ENCODE results near the gene RFNG.

RFNG gene

DNA sequence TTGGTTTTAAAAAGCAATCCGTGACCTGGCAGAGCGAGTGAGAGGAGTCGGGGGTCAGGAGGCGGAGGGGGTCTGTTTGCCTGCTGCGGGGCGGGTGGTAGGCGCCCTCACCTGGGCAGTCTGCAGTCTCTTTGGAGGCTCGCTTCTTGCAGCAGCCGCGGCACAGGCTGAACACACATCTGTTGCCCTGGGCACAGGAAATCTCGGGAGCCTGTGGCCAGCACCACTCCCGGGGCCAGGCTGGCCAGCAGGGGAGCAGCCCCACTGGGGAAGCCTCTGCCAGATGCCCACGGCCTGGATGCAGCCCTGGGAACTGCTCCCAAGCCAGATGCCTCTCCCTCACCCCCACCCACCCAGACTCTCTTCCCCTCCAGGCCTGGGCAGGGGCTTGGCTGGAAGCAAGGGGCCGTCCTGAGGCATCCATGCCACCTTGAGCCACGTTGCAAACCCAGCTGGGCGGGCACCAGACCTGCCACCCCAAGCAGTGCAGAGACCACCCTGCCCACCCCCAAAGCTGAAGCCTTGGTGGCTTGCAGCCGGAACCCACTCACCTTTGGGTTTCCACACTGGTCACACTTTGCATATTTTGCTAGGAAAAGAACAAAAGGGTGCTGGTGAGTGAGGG lies 6.7 kb upstream of the RFNG start:
- DNase-seq = no peak

DNA sequence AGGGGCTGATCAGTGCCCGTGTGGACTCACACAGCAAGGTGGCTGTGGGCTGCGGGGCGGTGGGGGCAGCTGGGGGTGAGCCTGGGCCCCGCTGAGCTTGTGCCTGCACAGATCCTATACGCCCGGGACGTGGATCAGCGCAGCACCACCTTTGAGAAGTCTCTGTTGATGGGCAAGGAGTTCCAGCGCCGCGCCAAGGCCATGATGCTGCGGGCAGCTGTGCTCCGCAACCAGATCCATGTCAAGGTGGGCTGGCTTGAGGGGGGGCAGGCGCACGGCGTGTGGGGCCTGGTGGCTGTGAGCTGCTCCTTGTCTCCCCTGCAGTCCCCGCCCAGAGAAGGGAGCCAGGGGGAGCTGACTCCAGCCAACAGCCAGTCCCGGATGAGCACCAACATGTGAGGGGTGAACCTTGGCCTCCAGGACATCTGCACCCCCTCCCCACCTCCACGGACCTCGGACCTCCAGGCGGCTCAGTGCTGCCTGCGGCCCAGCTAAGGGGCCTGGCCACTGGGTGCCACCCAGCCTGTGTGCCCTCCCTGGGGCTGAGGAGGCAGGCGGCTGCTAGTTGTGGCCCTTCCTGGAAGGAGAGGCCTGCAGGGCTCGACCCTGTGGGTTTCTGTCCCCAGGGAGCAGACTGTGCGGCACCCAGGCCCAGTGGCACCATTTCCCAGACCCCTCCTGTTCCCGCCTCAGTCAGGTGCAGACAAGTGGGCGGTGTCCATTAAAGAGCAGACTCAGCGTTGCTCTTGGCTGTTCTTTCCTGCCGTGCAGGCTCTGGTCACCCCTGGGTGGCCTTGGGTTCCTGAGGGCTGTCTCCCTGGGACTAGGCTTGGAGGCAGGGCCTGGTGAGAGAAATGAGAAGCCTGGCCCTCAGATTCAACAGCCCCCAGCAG lies 5.4 kb upstream of the RFNG start:
- DNase-seq = no peak

GRCh38 chr17:82055965-82056728 lies 4.5 kb upstream of the RFNG start:
- no peak for DNase-seq

- no peak for DNase-seq
Observed at GRCh38 chr17:82055023-82055964, 3.7 kb upstream of the RFNG start.

- no peak for DNase-seq
Observed at GRCh38 chr17:82054351-82055022, 2.9 kb upstream of the RFNG start.

DNA sequence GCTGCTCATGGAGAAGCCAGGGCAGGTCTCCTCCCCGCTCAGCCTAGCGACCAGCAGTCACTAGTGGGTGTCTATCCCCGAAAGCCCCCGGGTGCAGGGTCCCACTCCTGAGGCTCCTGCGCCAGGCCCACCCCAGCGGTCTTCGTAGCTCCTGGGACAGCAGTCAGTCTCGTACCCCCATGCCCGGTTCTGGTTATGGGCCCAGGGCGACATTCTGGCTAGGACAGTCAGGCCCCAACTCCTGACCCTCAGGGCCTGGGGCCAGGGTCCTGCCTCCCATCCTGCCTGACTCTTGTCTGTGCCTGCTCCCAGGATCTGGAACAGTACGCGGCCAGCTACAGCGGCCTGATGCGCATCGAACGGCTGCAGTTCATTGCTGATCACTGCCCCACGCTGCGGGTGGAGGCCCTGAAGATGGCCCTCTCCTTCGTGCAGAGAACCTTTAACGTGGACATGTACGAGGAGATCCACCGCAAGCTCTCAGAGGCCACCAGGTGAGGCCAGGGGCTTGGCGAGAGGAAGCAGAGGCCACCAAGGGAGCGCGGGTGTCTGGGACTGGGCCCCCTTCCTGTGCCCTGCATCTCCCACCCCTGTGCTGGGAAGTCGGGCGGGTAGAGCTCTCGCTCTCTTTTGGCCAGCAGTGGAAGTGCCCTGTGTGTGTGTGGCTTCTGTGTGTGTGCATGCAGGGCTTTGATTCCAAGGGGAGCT lies 2.1 kb upstream of the RFNG start:
- no peak for DNase-seq

- DNase-seq = no peak
Observed at GRCh38 chr17:82053130-82053529, 1.5 kb upstream of the RFNG start.

DNA sequence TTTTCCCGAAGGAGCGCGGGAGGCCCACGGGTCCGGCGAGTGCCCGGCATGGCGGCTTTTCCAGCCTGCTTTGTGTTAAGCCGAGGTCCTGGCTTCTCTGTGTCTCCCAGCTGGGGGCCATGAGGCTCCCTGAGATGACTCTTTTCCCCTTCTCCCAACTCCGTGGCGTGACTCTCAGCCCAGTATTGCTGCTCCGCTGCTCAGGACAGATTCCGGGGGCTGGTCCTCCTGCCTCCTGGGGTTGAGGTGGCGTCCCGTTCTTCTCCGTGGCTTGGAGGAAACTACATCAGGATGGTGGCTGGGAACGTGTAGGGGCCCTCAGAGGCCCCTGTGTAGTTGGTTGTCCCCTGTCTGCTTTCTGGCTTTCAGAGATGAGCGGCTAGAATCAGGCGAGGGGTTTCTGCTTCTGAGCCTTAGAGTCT lies 1.0 kb upstream of the RFNG start:
- no peak for DNase-seq

DNA sequence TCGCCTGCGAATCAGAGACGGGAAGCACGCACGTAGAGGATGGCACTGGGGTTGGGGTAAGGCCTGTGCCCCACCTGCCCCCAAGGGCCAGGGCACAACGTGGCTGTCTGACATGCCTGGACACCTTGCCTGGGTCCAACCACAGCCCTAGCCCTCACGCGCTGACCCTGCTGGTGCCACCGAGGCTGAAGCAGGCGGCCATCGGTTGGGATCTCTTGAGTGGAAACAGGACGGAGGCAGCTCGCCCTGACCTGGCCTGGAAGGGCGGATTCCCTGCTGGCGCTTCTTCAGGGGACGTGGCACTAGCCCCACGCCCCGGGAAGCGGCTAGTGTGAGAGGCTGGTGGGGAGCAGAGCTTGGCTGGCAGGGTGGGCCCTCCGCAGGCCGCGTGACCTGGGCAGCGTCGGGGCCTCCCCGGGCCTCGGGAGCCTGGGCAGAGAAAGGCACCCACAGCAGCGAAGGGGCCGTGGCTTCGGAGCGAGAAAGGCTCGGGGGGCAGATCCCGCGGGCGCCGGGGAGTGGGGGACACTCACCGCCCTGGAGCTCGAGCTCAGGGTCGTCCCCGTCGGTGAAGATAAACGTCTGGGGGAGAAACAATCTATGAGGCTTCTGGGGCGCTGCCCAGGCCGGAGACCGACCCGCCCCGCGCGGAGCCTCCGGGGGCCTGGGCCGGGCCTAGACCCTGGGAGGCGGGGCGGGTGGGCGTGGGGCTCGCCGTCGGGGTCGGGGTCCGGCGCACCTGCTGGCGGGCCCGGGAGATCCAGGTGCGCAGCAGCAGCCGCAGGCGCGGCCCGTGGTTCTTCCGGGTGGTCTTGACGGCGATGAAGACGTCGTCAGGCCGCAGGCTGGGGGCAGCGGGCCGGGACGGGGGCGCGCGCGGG lies 610 bp downstream of the RFNG start:
- DNase-seq = no peak

GRCh38 chr17:82050152-82050760 lies 1.4 kb downstream of the RFNG start:
- no peak for DNase-seq

- DNase-seq = no peak
Observed at GRCh38 chr17:82049521-82049971, 2.1 kb downstream of the RFNG start.

DNA sequence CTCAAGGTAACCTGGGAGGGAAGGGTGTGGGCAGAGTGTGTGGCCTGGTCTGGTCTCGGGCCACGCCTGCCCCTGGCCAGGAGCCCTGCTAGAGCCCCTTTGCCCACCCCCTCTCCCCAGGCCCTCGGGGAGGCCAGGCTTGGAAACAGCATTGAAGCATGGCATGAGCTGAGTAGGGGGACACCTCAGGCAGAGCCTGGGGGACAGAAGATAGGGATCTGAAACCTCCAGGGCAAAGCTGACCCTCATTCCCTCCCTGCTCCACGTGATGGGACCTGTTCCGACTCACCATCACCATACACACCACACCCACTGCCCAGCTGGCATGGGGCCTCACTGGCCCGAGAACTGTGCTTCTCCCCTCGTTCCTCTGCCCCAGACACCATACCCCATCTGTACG lies 2.5 kb downstream of the RFNG start:
- no peak for DNase-seq

GRCh38 chr17:82048571-82048971 lies 3.0 kb downstream of the RFNG start:
- DNase-seq = no peak

GRCh38 chr17:82047914-82048570 lies 3.6 kb downstream of the RFNG start:
- no peak for DNase-seq

DNA sequence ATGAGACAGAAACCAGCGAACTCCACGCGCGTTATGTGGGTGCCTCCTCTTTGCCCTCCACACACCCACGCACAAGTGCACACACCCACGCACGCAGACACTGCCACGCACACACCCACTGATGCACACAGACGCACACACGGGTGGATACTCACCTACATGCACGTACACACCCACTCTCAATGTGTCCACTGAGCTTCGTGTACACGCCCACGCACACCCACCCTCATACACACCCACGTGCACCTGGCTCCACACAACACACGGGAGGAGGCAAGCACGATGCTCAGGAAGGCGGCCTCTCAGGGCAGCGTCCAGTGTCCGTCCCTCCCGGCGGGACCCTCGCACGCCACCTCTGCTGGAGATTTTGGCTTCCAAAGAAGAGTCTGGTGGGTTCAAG lies 4.2 kb downstream of the RFNG start:
- no peak for DNase-seq

GRCh38 chr17:82046903-82047302 lies 4.7 kb downstream of the RFNG start:
- DNase-seq = no peak

DNA sequence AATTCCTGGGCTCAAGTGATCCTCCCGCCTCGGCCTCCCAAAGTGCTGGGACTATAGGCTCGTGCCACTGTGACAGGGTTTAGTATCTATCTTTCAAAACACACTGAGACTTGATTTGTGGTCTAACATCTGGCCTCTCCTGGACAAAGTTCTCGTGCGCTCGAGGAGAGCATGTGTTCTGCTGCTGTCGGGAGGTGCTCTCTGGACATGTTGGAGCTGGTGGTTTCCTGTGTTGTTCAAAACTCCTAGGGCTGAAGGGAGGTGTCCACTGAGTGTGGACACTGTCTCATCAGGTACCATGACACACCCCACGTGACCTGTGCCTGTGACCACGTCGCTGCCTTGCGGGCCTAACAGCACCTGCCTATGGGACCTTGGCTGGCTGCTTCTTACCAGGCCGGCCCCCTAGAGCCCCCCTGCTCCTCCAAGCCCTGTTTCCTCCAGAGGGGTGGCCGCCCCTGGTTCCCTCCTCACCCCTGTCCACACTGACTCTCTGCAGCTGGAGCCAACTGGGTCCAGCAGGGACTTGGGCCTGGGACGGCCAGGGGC lies 5.6 kb downstream of the RFNG start:
- DNase-seq = no peak

GRCh38 chr17:82043507-82043906 lies 8.1 kb downstream of the RFNG start:
- DNase-seq = no peak

- DNase-seq = no peak
Observed at GRCh38 chr17:82042649-82043048, 9.0 kb downstream of the RFNG start.
